Cardiac fibroblast (primary cell): ENCODE measurements around the gene NXPE4.
"Not testable (repeated sequence)": the region's sequence is repeated elsewhere in the genome, so short reads cannot be mapped to it uniquely, and the experiment has no call there.

Experiments
- DNase-seq, 2 donors: peaks; one replicate each; pipeline versions ENCODE4 v3.0.0 to v3.0.0-alpha.2; 2010; ENCODE audit warnings: low read depth in 2 of 2
- H3K4me3 ChIP-seq, 2 donors: replicated peaks in 1 of 2; 1 replicate in 1 of 2; 2 replicates in 1 of 2; pipeline ENCODE4 v1.5.1; 2011; ENCODE audit warnings: low read depth in 2 of 2, low read length in 2 of 2, mild to moderate bottlenecking in 2 of 2, moderate library complexity in 1 of 2
- CTCF ChIP-seq: IDR thresholded peaks from one replicate; pipeline ENCODE4 v1.5.1; 2011; ENCODE audit warnings: low read depth, mild to moderate bottlenecking, low read length, inconsistent platforms

Gene NXPE4

DNA sequence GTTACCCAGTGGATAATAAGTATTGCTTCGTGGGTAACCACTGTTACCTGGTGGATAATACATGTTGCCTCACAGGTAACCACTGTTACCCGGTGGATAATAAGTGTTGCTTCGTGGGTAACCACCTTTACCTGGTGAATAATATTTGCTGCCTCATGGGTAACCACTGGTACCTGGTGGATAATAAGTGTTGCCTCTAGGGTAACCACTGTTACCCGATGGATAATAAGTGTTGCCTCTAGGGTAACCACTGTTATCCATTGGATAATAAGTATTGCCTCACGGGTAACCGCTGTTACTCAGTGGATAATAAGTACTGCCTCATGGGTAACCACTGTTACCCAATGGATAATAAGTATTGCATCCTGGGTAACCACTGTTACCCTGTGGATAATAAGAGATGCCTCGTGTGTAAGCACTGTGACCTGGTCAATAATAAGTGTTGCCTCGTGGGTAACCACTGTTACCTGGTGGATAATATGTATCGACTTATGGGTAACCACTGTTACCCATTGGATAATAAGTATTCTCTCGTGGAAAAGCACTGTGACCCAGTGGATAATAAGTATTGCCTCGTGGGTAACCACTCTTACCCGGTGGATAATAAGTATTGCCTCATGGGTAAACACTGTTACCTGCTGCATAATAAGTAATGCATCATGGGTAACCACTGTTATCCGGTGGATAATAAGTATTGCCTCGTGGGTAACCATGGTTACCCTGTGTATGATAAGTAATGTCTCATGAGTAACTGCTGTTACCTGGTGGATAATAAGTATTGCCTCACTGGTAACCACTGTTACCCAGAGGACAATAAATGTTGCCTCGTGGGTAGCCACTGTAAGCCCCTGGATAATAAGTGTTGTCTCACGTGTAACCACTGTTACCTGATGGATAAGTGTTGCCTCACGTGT, 20.1 kb upstream of the NXPE4 start:
- H3K4me3 ChIP-seq: no peak overlapping the region
- DNase-seq: no peak
- TF ChIP-seq CTCF: no peak

- no peak for DNase-seq
- H3K4me3 ChIP-seq: no peak overlapping the region
- TF ChIP-seq CTCF: no peak
These were observed 18.6 kb upstream of the NXPE4 start for GRCh38 chr11:114614127-114614720.

- not testable (repeated sequence) for DNase-seq, H3K4me3 ChIP-seq
These were observed 17.5 kb upstream of the NXPE4 start for GRCh38 chr11:114613094-114613493.

DNA sequence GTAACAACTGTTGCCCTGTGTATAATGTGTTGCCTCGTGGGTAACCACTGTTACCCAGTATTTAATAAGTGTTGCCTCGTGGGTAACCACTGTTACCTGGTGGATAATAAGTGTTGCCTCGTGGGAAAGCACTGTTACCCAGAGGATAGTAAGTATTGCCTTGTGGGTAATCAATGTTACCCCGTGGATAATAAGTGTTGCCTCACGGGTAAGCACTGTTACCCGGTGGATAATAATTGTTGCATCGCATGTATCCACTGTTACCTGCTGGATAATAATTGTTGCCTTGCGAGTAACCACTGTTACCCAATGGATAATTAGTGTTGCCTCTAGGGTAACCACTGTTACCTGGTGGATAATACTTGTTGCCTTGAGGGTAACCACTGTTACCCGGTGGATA, 17.1 kb upstream of the NXPE4 start:
- TF ChIP-seq CTCF: no peak
- no peak for DNase-seq
- H3K4me3 ChIP-seq: no peak overlapping the region

GRCh38 chr11:114612199-114612598, 16.6 kb upstream of the NXPE4 start:
- DNase-seq, H3K4me3 ChIP-seq: not testable (repeated sequence)

GRCh38 chr11:114610984-114611944, 15.7 kb upstream of the NXPE4 start:
- H3K4me3 ChIP-seq: no peak overlapping the region
- DNase-seq: peak in 1 of 2 donors; percentile 25
- TF ChIP-seq CTCF: peak; percentile 12

DNA sequence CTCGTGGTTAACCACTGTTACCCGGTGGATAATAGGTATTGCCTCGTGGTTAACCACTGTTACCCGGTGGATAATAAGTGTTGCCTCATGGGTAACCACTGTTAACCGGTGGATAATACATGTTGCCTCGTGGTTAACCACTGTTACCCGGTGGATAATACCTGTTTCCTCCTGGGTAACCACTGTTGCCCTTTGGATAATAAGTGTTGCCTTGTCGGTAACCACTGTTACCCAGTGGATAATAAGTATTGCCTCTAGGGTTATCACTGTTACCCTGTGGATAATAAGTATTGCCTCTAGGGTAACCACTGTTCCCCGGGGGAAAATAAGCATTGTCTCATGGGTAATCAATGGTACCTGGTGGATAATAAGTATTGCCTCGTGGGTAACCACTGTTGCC, 15.0 kb upstream of the NXPE4 start:
- TF ChIP-seq CTCF: no peak
- no peak overlapping the region for H3K4me3 ChIP-seq
- DNase-seq: no peak
